ENCODE measurements around the gene C1orf185. TPM values are rescaled to one million over a fixed set of nuclear protein-coding genes. Genes with fewer than 3 reads are reported as not detected.

C1orf185 gene
- total and polyA plus RNA-seq, 4 experiments from 2014 or later, result not detected

Small RNAs within 50 kb of the gene (microRNA-seq; reads per million reads assigned to microRNA genes)
- gene MIR4421 (ENCODE audit: borderline microRNAs expressed, borderline number of aligned reads, borderline replicate concordance), result not detected
- gene MIR6500 (ENCODE audit: borderline microRNAs expressed, borderline number of aligned reads, borderline replicate concordance), result not detected

Other genes starting within 250 kb of the C1orf185 start
- 10 to 100 TPM; 50.0 to 57.7 TPM for gene FAF1, start 142.0 kb upstream of the C1orf185 start, total RNA-seq
- gene FAF1, start 142.0 kb upstream of the C1orf185 start, polyA plus RNA-seq, result 10 to 100 TPM; 36.0 to 60.2 TPM
- gene CDKN2C, start 132.0 kb upstream of the C1orf185 start, total RNA-seq, result 1 to 10 TPM; 7.7 to 9.2 TPM
- gene CDKN2C, start 132.0 kb upstream of the C1orf185 start, polyA plus RNA-seq, result 10 to 100 TPM; 12.9 to 14.8 TPM
- 10 to 100 TPM; 40.8 to 43.4 TPM for gene RNF11, start 134.0 kb downstream of the C1orf185 start, total RNA-seq
- gene RNF11, start 134.0 kb downstream of the C1orf185 start, polyA plus RNA-seq, result 10 to 100 TPM; 37.6 to 50.3 TPM
- not detected for gene TTC39A, start 228.3 kb downstream of the C1orf185 start, total RNA-seq
- not detected for gene TTC39A, start 228.3 kb downstream of the C1orf185 start, polyA plus RNA-seq

All from CD4-positive, alpha-beta memory T cell (primary cell).